H1 (cell line): Measurements from ENCODE around the gene STIM2. TPM values are rescaled to one million over a fixed set of nuclear protein-coding genes. Genes with fewer than 3 reads are reported as not detected.

Experiments
- CTCF ChIA-PET: fragments of 300-600 bp; sonication (Branson Sonifier 250); formaldehyde crosslinking; loops from one replicate; lab custom pipeline; 2021; ENCODE audit not compliant: partially characterized antibody; lab: Charles Lee
- POLR2A ChIA-PET: fragments of 300-600 bp; sonication (Branson Sonifier 250); formaldehyde crosslinking; loops from one replicate; lab custom pipeline; 2021; ENCODE audit warnings: inconsistent platforms; ENCODE audit not compliant: partially characterized antibody; lab: Charles Lee
- DNase-seq, 2 experiments: peaks; one replicate each; pipeline versions ENCODE4 v3.0.0 to v3.0.0-alpha.2; 2010 to 2022; ENCODE audit warnings: low spot score in 2 of 2, low read depth in 1 of 2, mixed read lengths in 1 of 2
- FAIRE-seq: peaks from 2 replicates; lab custom pipeline; 2011; peaks lifted over from hg19 to GRCh38; lab: Jason Lieb, UNC
- H2AFZ ChIP-seq: 2 replicates; pipeline ENCODE4 v1.8.1; 2012; ENCODE audit warnings: low read length, inconsistent platforms
- H2AK5ac ChIP-seq: 2 replicates; pipeline ENCODE4 v1.6.1; 2013; ENCODE audit warnings: low read depth, low read length
- H2BK120ac ChIP-seq: replicated peaks from 2 replicates; pipeline ENCODE3; 2013; ENCODE audit warnings: low read depth, low read length, inconsistent platforms
- H2BK12ac ChIP-seq: 2 replicates; pipeline ENCODE4 v1.6.1; 2013; ENCODE audit warnings: low read depth, low read length
- H2BK15ac ChIP-seq: 2 replicates; pipeline ENCODE4 v1.6.1; 2013; ENCODE audit warnings: low read length
- H2BK20ac ChIP-seq: 2 replicates; pipeline ENCODE4 v1.6.1; 2013; ENCODE audit warnings: low read length
- H2BK5ac ChIP-seq: 2 replicates; pipeline ENCODE4 v1.6.1; 2013; ENCODE audit warnings: low read depth, low read length
- H3K14ac ChIP-seq: 2 replicates; pipeline ENCODE4 v1.6.1; 2013; ENCODE audit warnings: inconsistent platforms; ENCODE audit not compliant: insufficient read length
- H3K18ac ChIP-seq: 2 replicates; pipeline ENCODE4 v1.6.1; 2013; ENCODE audit warnings: low read length; ENCODE audit errors: extremely low read depth
- H3K23ac ChIP-seq: 2 replicates; pipeline ENCODE4 v1.6.1; 2013; ENCODE audit warnings: inconsistent platforms; ENCODE audit not compliant: insufficient read length
- H3K23me2 ChIP-seq: 2 replicates; pipeline ENCODE4 v1.6.1; 2013; ENCODE audit warnings: low read depth, low read length
- H3K27ac ChIP-seq: 2 replicates; pipeline ENCODE4 v1.6.1; 2011; ENCODE audit warnings: low read depth, low read length, inconsistent platforms
- H3K27me3 ChIP-seq, 4 experiments: replicated peaks in 1 of 4; 1 replicate in 1 of 4; 2 replicates in 3 of 4; pipeline versions ENCODE4 v1.6.1 to v1.8.1; 2011 to 2013; ENCODE audit warnings: low read length in 3 of 4, mild to moderate bottlenecking in 3 of 4, inconsistent platforms in 2 of 4, mixed read lengths in 2 of 4, moderate library complexity in 1 of 4; ENCODE audit not compliant: control insufficient read depth in 3 of 4, insufficient read depth in 3 of 4; ENCODE audit errors: extremely low read depth in 1 of 4
- H3K36me3 ChIP-seq, 4 experiments: 2 replicates each; pipeline versions ENCODE4 v1.6.1 to v1.8.1; 2011 to 2013; ENCODE audit warnings: mild to moderate bottlenecking in 4 of 4, low read length in 3 of 4, moderate library complexity in 2 of 4, control low read depth in 1 of 4, inconsistent platforms in 1 of 4; ENCODE audit not compliant: insufficient read depth in 4 of 4, control insufficient read depth in 2 of 4
- H3K4ac ChIP-seq: replicated peaks from 2 replicates; pipeline ENCODE3; 2013; ENCODE audit warnings: low read length, low read depth, mixed read lengths, inconsistent platforms; ENCODE audit not compliant: insufficient read length
- H3K4me1 ChIP-seq, 4 experiments: replicated peaks in 1 of 4; 1 replicate in 1 of 4; 2 replicates in 3 of 4; pipeline versions ENCODE4 v1.6.1 to v1.8.1; 2011 to 2013; ENCODE audit warnings: low read length in 3 of 4, inconsistent platforms in 2 of 4, mixed read lengths in 1 of 4; ENCODE audit not compliant: insufficient read depth in 4 of 4, control insufficient read depth in 3 of 4
- H3K4me2 ChIP-seq, 2 experiments: 2 replicates each; pipeline versions ENCODE4 v1.6.1 to v1.8.1; 2011 to 2013; ENCODE audit warnings: low read depth in 2 of 2, low read length in 2 of 2, control low read depth in 1 of 2, inconsistent platforms in 1 of 2, mild to moderate bottlenecking in 1 of 2; ENCODE audit not compliant: insufficient read depth in 1 of 2
- H3K4me3 ChIP-seq, 4 experiments: fragments of 200-600, 300-600 bp in 1 of 4; sonication (generic), shearing (Covaris generic), sonication (Bioruptor Twin) in 1 of 4; 2 replicates each; pipeline versions ENCODE4 v1.5.1 to v1.8.1; 2011 to 2016; ENCODE audit warnings: low read length in 4 of 4, low read depth in 3 of 4, control low read depth in 2 of 4, inconsistent platforms in 2 of 4, mild to moderate bottlenecking in 2 of 4, mixed read lengths in 1 of 4, moderate library complexity in 1 of 4; ENCODE audit not compliant: insufficient read depth in 2 of 4; ENCODE audit errors: extremely low read depth in 1 of 4
- H3K56ac ChIP-seq: replicated peaks from 2 replicates; pipeline ENCODE3; 2013; ENCODE audit warnings: low read depth, mild to moderate bottlenecking, mixed read lengths, low read length, inconsistent platforms; ENCODE audit not compliant: insufficient read length
- H3K79me1 ChIP-seq: 2 replicates; pipeline ENCODE4 v1.6.1; 2013; ENCODE audit warnings: low read depth, low read length, control low read depth
- H3K79me2 ChIP-seq, 2 experiments: 2 replicates each; pipeline versions ENCODE4 v1.6.1 to v1.8.1; 2012 to 2013; ENCODE audit warnings: low read length in 2 of 2, mild to moderate bottlenecking in 2 of 2, inconsistent platforms in 1 of 2; ENCODE audit not compliant: insufficient read depth in 2 of 2, control insufficient read depth in 1 of 2
- H3K9ac ChIP-seq, 4 experiments: replicated peaks in 1 of 4; 1 replicate in 1 of 4; 2 replicates in 3 of 4; pipeline versions ENCODE4 v1.6.1 to v1.8.1; 2011 to 2013; ENCODE audit warnings: low read depth in 3 of 4, low read length in 3 of 4, control low read depth in 2 of 4, mild to moderate bottlenecking in 2 of 4, moderate library complexity in 2 of 4, inconsistent platforms in 1 of 4; ENCODE audit errors: extremely low read depth in 1 of 4
- H3K9me3 ChIP-seq, 2 experiments: 2 replicates each; pipeline versions ENCODE4 v1.6.1 to v1.8.1; 2012 to 2013; ENCODE audit warnings: mild to moderate bottlenecking in 2 of 2, moderate library complexity in 2 of 2, control low read depth in 1 of 2, inconsistent platforms in 1 of 2, low read depth in 1 of 2, low read length in 1 of 2, mixed read lengths in 1 of 2; ENCODE audit not compliant: insufficient read depth in 2 of 2
- H4K20me1 ChIP-seq, 2 experiments: replicated peaks in 1 of 2; 2 replicates each; pipeline versions ENCODE3 to v1.8.1; 2011 to 2013; ENCODE audit warnings: inconsistent platforms in 2 of 2, low read length in 2 of 2, mild to moderate bottlenecking in 1 of 2; ENCODE audit not compliant: insufficient read depth in 2 of 2, control insufficient read depth in 1 of 2
- H4K5ac ChIP-seq: 2 replicates; pipeline ENCODE4 v1.6.1; 2013; ENCODE audit warnings: low read length, low read depth, mixed read lengths, inconsistent platforms; ENCODE audit not compliant: insufficient read length
- H4K8ac ChIP-seq: 2 replicates; pipeline ENCODE4 v1.8.0; 2013; ENCODE audit warnings: mild to moderate bottlenecking, moderate library complexity, low read length, inconsistent platforms; ENCODE audit not compliant: insufficient read depth; ENCODE audit errors: extremely low read depth
- H4K91ac ChIP-seq: replicated peaks from 2 replicates; pipeline ENCODE3; 2013; ENCODE audit warnings: low read length, mixed read lengths, inconsistent platforms; ENCODE audit not compliant: insufficient read length
- BRCA1 ChIP-seq: IDR thresholded peaks from 2 replicates; pipeline ENCODE4 v1.6.1; 2012; ENCODE audit warnings: low read depth, low read length, improper control_type of control experiment
- CHD1 ChIP-seq: IDR thresholded peaks from 2 replicates; pipeline ENCODE4 v1.6.1; 2012; ENCODE audit warnings: low read depth, low read length, improper control_type of control experiment
- RAD21 ChIP-seq, 2 experiments: IDR thresholded peaks in 1 of 2; conservative IDR thresholded peaks in 1 of 2; 2 replicates each; pipeline ENCODE4 v1.6.1; 2011; ENCODE audit warnings: low read depth in 2 of 2, low read length in 2 of 2, improper control_type of control experiment in 1 of 2, inconsistent platforms in 1 of 2, mild to moderate bottlenecking in 1 of 2, moderate library complexity in 1 of 2
- TBP ChIP-seq: IDR thresholded peaks from 2 replicates; pipeline ENCODE4 v1.6.1; 2011; ENCODE audit warnings: low read depth, low read length, improper control_type of control experiment
- WGBS, 2 experiments: shearing (Covaris generic) in 1 of 2; methylation state at CpG; one replicate each; pipeline versions ENCODE4 v1.1.6 to v1.1.7; 2013 to 2015; ENCODE audit warnings: low lambda C conversion rate in 2 of 2, mixed read lengths in 2 of 2, inconsistent platforms in 1 of 2, low coverage in 1 of 2, missing lambda C conversion rate in 1 of 2; ENCODE audit not compliant: insufficient replicate concordance in 2 of 2, insufficient coverage in 1 of 2, insufficient read length in 1 of 2; ENCODE audit errors: extremely low coverage in 1 of 2, missing lambda C conversion rate in 1 of 2; 5-methylcytosine and 5-hydroxymethylcytosine counted together
- polyA plus RNA-seq, 7 experiments: library from polyadenylated mRNA; depleted of rRNA in 3 of 7; stranded (reverse) in 5 of 7; unstranded in 2 of 7; fragments of >200 nt in 5 of 7; fragments of 200-250 nt in 2 of 7; gene quantifications; 1 replicate in 5 of 7; 2 replicates in 1 of 7; 4 replicates in 1 of 7; pipeline versions ENCODE4 v1.2.1 to v1.2.3, GENCODE V29; 2011 to 2013; ENCODE audit warnings: missing spikeins in 2 of 7, mixed read lengths in 2 of 7
- total RNA-seq: library from RNA; stranded (reverse); fragmentation: NEBNext Ultra II Directional; extraction: Animal tissue kit (Norgen Biotek cat#: 25700); gene quantifications from 2 replicates; pipeline ENCODE4 v1.2.1, GENCODE V29; 2021

Gene STIM2
- total and polyA plus RNA-seq, 2 of the 8 experiments (the other 6 are each of a cell fraction or from before 2014, with no cell fraction given) = 22.9 to 23.0 TPM

GRCh38 chr4:27057662-27058061 is 197.0 kb downstream of the STIM2 start:
- no peak overlapping the region for H2BK20ac ChIP-seq
- H3K9ac ChIP-seq = no peak overlapping the region
- no peak overlapping the region for H2BK12ac ChIP-seq
- H3K9me3 ChIP-seq = no peaks in the 10 kb centered on the region
- H3K36me3 ChIP-seq = no peaks in the 10 kb centered on the region
- H3K56ac ChIP-seq = no peak overlapping the region
- H4K91ac ChIP-seq = no peak overlapping the region
- no peak overlapping the region for H2AK5ac ChIP-seq
- H4K8ac ChIP-seq = no peak overlapping the region
- H3K79me1 ChIP-seq = no peaks in the 10 kb centered on the region
- POLR2A ChIA-PET = interaction anchor here (1.3 kb wide), 1 partner anchor 10 kb away, joined by 3 read pairs; no protein-coding TSS in a partner anchor
- no peaks in the 10 kb centered on the region for H3K79me2 ChIP-seq
- no peak overlapping the region for H2BK15ac ChIP-seq
- no peak overlapping the region for H3K18ac ChIP-seq
- DNase-seq = no peak
- H3K23me2 ChIP-seq = no peaks in the 10 kb centered on the region
- H3K4ac ChIP-seq = no peak overlapping the region
- no peaks in the 10 kb centered on the region for H3K27me3 ChIP-seq
- peaks cover 0 to 6% (median under 1%) of the 10 kb centered on the region in 4 experiments; a peak in 1 of 7 replicates for H3K4me1 ChIP-seq
- H3K4me3 ChIP-seq = no peak overlapping the region
- no peaks in the 10 kb centered on the region for H4K20me1 ChIP-seq
- no peak overlapping the region for H2BK120ac ChIP-seq
- no peak overlapping the region for H2AFZ ChIP-seq
- no peak overlapping the region for H4K5ac ChIP-seq
- H3K27ac ChIP-seq = no peak overlapping the region
- no peak overlapping the region for H3K14ac ChIP-seq
- CTCF ChIA-PET = interaction anchor here (0.5 to 3.7 kb wide), 5 partner anchors 9 to 267 kb away, joined by 3 to 19 read pairs (median 4); no protein-coding TSS in a partner anchor
- no peak overlapping the region for H3K4me2 ChIP-seq
- 89% methylated on average over 6 of the region's 6 CpGs; no CpG with 5 or more reads in 1 of the 2 experiments for WGBS, 2 experiments
- no peak overlapping the region for H2BK5ac ChIP-seq
- TF ChIP-seq CHD1 (no peak), TBP (no peak), RAD21 (IDR thresholded peaks at IDR 0.05 in 1 of 2, conservative IDR thresholded peaks at IDR 0.05 in 1 of 2; ENCODE audit: low read depth in 2 of 2, low read length in 2 of 2) (no peak), BRCA1 (no peak)
- no peak overlapping the region for H3K23ac ChIP-seq
- FAIRE-seq = no peak
